Measurements from ENCODE around the gene PNMT.

PNMT gene

GRCh38 chr17:39679521-39680192 is 11.4 kb downstream of the PNMT start:
- H3K4me3 ChIP-seq (ENCODE audit: extremely low read depth, insufficient read depth, low read length, poor library complexity, severe bottlenecking): no peak overlapping the region
- peaks cover 5% of the 10 kb centered on the region for H3K4me1 ChIP-seq (ENCODE audit: control insufficient read depth, insufficient read depth, low read length, poor library complexity, severe bottlenecking)
- H3K36me3 ChIP-seq (ENCODE audit: control insufficient read depth, insufficient read depth, low read length): peaks cover 2% of the 10 kb centered on the region
- no peaks in the 10 kb centered on the region for H3K9me3 ChIP-seq (ENCODE audit: control insufficient read depth, low read length)
- WGBS, 2 experiments (ENCODE audit: insufficient coverage in 2 of 2): 89 to 90% methylated on average over 11 to 12 of the region's 12 CpGs
- H3K27ac ChIP-seq (ENCODE audit: low read depth, low read length, severe bottlenecking): no peak overlapping the region

- H3K4me1 ChIP-seq (ENCODE audit: control insufficient read depth, insufficient read depth, low read length, poor library complexity, severe bottlenecking): peaks cover 6% of the 10 kb centered on the region
- H3K27ac ChIP-seq (ENCODE audit: low read depth, low read length, severe bottlenecking): no peak overlapping the region
- H3K4me3 ChIP-seq (ENCODE audit: extremely low read depth, insufficient read depth, low read length, poor library complexity, severe bottlenecking): no peak overlapping the region
- WGBS, 2 experiments (ENCODE audit: insufficient coverage in 2 of 2): 85 to 94% methylated on average over 7 of the region's 9 CpGs
- H3K36me3 ChIP-seq (ENCODE audit: control insufficient read depth, insufficient read depth, low read length): no peaks in the 10 kb centered on the region
- peaks cover 3% of the 10 kb centered on the region for H3K9me3 ChIP-seq (ENCODE audit: control insufficient read depth, low read length)
These were observed 15.2 kb downstream of the PNMT start for GRCh38 chr17:39683295-39683939.

GRCh38 chr17:39684369-39685192 is 16.3 kb downstream of the PNMT start:
- H3K4me1 ChIP-seq (ENCODE audit: control insufficient read depth, insufficient read depth, low read length, poor library complexity, severe bottlenecking): peaks cover 13% of the 10 kb centered on the region
- H3K4me3 ChIP-seq (ENCODE audit: extremely low read depth, insufficient read depth, low read length, poor library complexity, severe bottlenecking): no peak overlapping the region
- H3K36me3 ChIP-seq (ENCODE audit: control insufficient read depth, insufficient read depth, low read length): no peaks in the 10 kb centered on the region
- H3K27ac ChIP-seq (ENCODE audit: low read depth, low read length, severe bottlenecking): no peak overlapping the region
- peaks cover 3% of the 10 kb centered on the region for H3K9me3 ChIP-seq (ENCODE audit: control insufficient read depth, low read length)
- 92 to 93% methylated on average over 10 to 11 of the region's 12 CpGs for WGBS, 2 experiments (ENCODE audit: insufficient coverage in 2 of 2)

GRCh38 chr17:39687101-39687545 is 18.9 kb downstream of the PNMT start:
- H3K9me3 ChIP-seq (ENCODE audit: control insufficient read depth, low read length): peaks cover 3% of the 10 kb centered on the region
- H3K27ac ChIP-seq (ENCODE audit: low read depth, low read length, severe bottlenecking): no peak overlapping the region
- H3K36me3 ChIP-seq (ENCODE audit: control insufficient read depth, insufficient read depth, low read length): no peaks in the 10 kb centered on the region
- H3K4me3 ChIP-seq (ENCODE audit: extremely low read depth, insufficient read depth, low read length, poor library complexity, severe bottlenecking): peak overlapping the region; percentile 48
- H3K4me1 ChIP-seq (ENCODE audit: control insufficient read depth, insufficient read depth, low read length, poor library complexity, severe bottlenecking): peaks cover 10% of the 10 kb centered on the region
- 75 to 86% methylated on average over 6 of the region's 6 CpGs for WGBS, 2 experiments (ENCODE audit: insufficient coverage in 2 of 2)

- WGBS, 2 experiments (ENCODE audit: insufficient coverage in 2 of 2): 35 to 46% methylated on average over 24 to 37 of the region's 45 CpGs
- Histone ChIP-seq H3K27ac (ENCODE audit: low read depth, low read length, severe bottlenecking) (peak within 1 kb of the TSS; percentile 78), H3K36me3 (ENCODE audit: control insufficient read depth, insufficient read depth, low read length) (no peaks in the 10 kb centered on the region), H3K4me3 (ENCODE audit: extremely low read depth, insufficient read depth, low read length, poor library complexity, severe bottlenecking) (peak within 1 kb of the TSS; percentile 48), H3K9me3 (ENCODE audit: control insufficient read depth, low read length) (peaks cover 3% of the 10 kb centered on the region), H3K4me1 (ENCODE audit: control insufficient read depth, insufficient read depth, low read length, poor library complexity, severe bottlenecking) (peaks cover 10% of the 10 kb centered on the region)
These were observed 19.6 kb downstream of the PNMT start, which contains the start of gene PGAP3 for GRCh38 chr17:39687546-39688474. Gene PGAP3 (minus strand): TSS chr17:39688057. CDS start chr17:39688014, 43 bp downstream.

GRCh38 chr17:39688475-39688835 is 20.2 kb downstream of the PNMT start:
- WGBS, 2 experiments (ENCODE audit: insufficient coverage in 2 of 2): 28 to 34% methylated on average over 3 to 4 of the region's 6 CpGs
- Histone ChIP-seq H3K36me3 (ENCODE audit: control insufficient read depth, insufficient read depth, low read length) (no peaks in the 10 kb centered on the region), H3K27ac (ENCODE audit: low read depth, low read length, severe bottlenecking) (peak overlapping the region; percentile 78), H3K9me3 (ENCODE audit: control insufficient read depth, low read length) (peaks cover 3% of the 10 kb centered on the region), H3K4me1 (ENCODE audit: control insufficient read depth, insufficient read depth, low read length, poor library complexity, severe bottlenecking) (peaks cover 10% of the 10 kb centered on the region), H3K4me3 (ENCODE audit: extremely low read depth, insufficient read depth, low read length, poor library complexity, severe bottlenecking) (peak overlapping the region; percentile 48)

GRCh38 chr17:39688945-39689344 is 20.7 kb downstream of the PNMT start:
- 50% methylated on average over 1 of the region's 3 CpGs; no CpG with 5 or more reads in 1 of the 2 experiments for WGBS, 2 experiments (ENCODE audit: insufficient coverage in 2 of 2)
- Histone ChIP-seq H3K4me3 (ENCODE audit: extremely low read depth, insufficient read depth, low read length, poor library complexity, severe bottlenecking) (peak overlapping the region; percentile 48), H3K4me1 (ENCODE audit: control insufficient read depth, insufficient read depth, low read length, poor library complexity, severe bottlenecking) (peaks cover 10% of the 10 kb centered on the region), H3K36me3 (ENCODE audit: control insufficient read depth, insufficient read depth, low read length) (no peaks in the 10 kb centered on the region), H3K27ac (ENCODE audit: low read depth, low read length, severe bottlenecking) (no peak overlapping the region), H3K9me3 (ENCODE audit: control insufficient read depth, low read length) (peaks cover 3% of the 10 kb centered on the region)

GRCh38 chr17:39694593-39694992 is 26.3 kb downstream of the PNMT start:
- H3K36me3 ChIP-seq (ENCODE audit: control insufficient read depth, insufficient read depth, low read length): no peaks in the 10 kb centered on the region
- H3K9me3 ChIP-seq (ENCODE audit: control insufficient read depth, low read length): no peaks in the 10 kb centered on the region
- peak overlapping the region; percentile 89 for H3K27ac ChIP-seq (ENCODE audit: low read depth, low read length, severe bottlenecking)
- no peak overlapping the region for H3K4me3 ChIP-seq (ENCODE audit: extremely low read depth, insufficient read depth, low read length, poor library complexity, severe bottlenecking)
- H3K4me1 ChIP-seq (ENCODE audit: control insufficient read depth, insufficient read depth, low read length, poor library complexity, severe bottlenecking): peaks cover 22% of the 10 kb centered on the region
- WGBS, 2 experiments (ENCODE audit: insufficient coverage in 2 of 2): 87 to 100% methylated on average over 3 to 5 of the region's 5 CpGs

GRCh38 chr17:39695089-39695474 is 26.8 kb downstream of the PNMT start:
- Histone ChIP-seq H3K4me1 (ENCODE audit: control insufficient read depth, insufficient read depth, low read length, poor library complexity, severe bottlenecking) (peaks cover 23% of the 10 kb centered on the region), H3K4me3 (ENCODE audit: extremely low read depth, insufficient read depth, low read length, poor library complexity, severe bottlenecking) (no peak overlapping the region), H3K27ac (ENCODE audit: low read depth, low read length, severe bottlenecking) (peak overlapping the region; percentile 89), H3K36me3 (ENCODE audit: control insufficient read depth, insufficient read depth, low read length) (no peaks in the 10 kb centered on the region), H3K9me3 (ENCODE audit: control insufficient read depth, low read length) (no peaks in the 10 kb centered on the region)
- WGBS, 2 experiments (ENCODE audit: insufficient coverage in 2 of 2): 57 to 82% methylated on average over 2 of the region's 2 CpGs

- Histone ChIP-seq H3K36me3 (ENCODE audit: control insufficient read depth, insufficient read depth, low read length) (no peaks in the 10 kb centered on the region), H3K4me1 (ENCODE audit: control insufficient read depth, insufficient read depth, low read length, poor library complexity, severe bottlenecking) (peaks cover 32% of the 10 kb centered on the region), H3K4me3 (ENCODE audit: extremely low read depth, insufficient read depth, low read length, poor library complexity, severe bottlenecking) (no peak overlapping the region), H3K9me3 (ENCODE audit: control insufficient read depth, low read length) (no peaks in the 10 kb centered on the region), H3K27ac (ENCODE audit: low read depth, low read length, severe bottlenecking) (no peak overlapping the region)
- WGBS, 2 experiments (ENCODE audit: insufficient coverage in 2 of 2): 66 to 75% methylated on average over 2 to 3 of the region's 6 CpGs
These were observed 28.5 kb downstream of the PNMT start for GRCh38 chr17:39696731-39697130.
